ENCODE measurements around the gene SOX8.

The SOX8 gene

DNA sequence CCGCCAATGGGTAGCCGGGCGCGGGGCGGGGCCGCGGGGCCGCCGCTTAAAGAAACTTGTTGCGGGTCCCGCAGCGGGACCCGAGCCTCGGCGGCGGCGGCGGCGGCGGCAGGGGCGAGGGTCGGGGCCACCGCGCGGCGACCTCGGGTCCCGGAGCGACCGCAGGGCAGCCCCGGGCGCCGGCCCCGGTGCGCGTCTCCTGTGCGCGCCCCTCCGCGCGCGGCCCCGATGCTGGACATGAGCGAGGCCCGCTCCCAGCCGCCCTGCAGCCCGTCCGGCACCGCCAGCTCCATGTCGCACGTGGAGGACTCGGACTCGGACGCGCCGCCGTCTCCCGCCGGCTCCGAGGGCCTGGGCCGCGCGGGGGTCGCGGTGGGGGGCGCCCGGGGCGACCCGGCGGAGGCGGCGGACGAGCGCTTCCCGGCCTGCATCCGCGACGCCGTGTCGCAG is at the start of gene SOX8:
Gene SOX8 (plus strand): TSS at position 76 of the 450 bp plus-strand sequence. CDS start 153 bp downstream, at position 229.
- peaks cover 84% of the 10 kb centered on the region for H3K27me3 ChIP-seq (replicated peaks; ENCODE audit: insufficient read depth, low read length)
- H3K36me3 ChIP-seq (replicated peaks; ENCODE audit: insufficient read depth, low read length) = no peaks in the 10 kb centered on the region
- no peaks in the 10 kb centered on the region for H3K9me2 ChIP-seq (replicated peaks; ENCODE audit: insufficient read depth, low read length)
- no peak within 1 kb of the TSS for H3K9ac ChIP-seq (ENCODE audit: low read length)
- H3F3A ChIP-seq (ENCODE audit: insufficient read depth, low read length) = no peaks in the 10 kb centered on the region
- H3K4me3 ChIP-seq (ENCODE audit: low read length) = no peak within 1 kb of the TSS
- no peak within 1 kb of the TSS for H3K4me2 ChIP-seq (ENCODE audit: low read depth, low read length)
- H2AFZ ChIP-seq (ENCODE audit: low read length) = no peak within 1 kb of the TSS
- no peaks in the 10 kb centered on the region for H3K9me3 ChIP-seq (replicated peaks; ENCODE audit: insufficient read depth, low read length)
- DNase-seq = no peak
- TF ChIP-seq EZH2 (optimal IDR thresholded peaks at IDR 0.05; ENCODE audit: low read depth, low read length) = no peak
- no peak for TF ChIP-seq EZH2phosphoT487 (IDR thresholded peaks at IDR 0.05; ENCODE audit: low read length)
- TF ChIP-seq, protein P1, sequence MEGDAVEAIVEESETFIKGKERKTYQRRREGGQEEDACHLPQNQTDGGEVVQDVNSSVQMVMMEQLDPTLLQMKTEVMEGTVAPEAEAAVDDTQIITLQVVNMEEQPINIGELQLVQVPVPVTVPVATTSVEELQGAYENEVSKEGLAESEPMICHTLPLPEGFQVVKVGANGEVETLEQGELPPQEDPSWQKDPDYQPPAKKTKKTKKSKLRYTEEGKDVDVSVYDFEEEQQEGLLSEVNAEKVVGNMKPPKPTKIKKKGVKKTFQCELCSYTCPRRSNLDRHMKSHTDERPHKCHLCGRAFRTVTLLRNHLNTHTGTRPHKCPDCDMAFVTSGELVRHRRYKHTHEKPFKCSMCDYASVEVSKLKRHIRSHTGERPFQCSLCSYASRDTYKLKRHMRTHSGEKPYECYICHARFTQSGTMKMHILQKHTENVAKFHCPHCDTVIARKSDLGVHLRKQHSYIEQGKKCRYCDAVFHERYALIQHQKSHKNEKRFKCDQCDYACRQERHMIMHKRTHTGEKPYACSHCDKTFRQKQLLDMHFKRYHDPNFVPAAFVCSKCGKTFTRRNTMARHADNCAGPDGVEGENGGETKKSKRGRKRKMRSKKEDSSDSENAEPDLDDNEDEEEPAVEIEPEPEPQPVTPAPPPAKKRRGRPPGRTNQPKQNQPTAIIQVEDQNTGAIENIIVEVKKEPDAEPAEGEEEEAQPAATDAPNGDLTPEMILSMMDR (IDR thresholded peaks at IDR 0.05; ENCODE audit: low read length) = no peak
- H3K27ac ChIP-seq (ENCODE audit: low read length) = no peak within 1 kb of the TSS
- no peaks in the 10 kb centered on the region for H3K79me2 ChIP-seq (ENCODE audit: low read length)
- no peaks in the 10 kb centered on the region for H4K20me1 ChIP-seq (ENCODE audit: insufficient read depth, low read length)
- H3K4me1 ChIP-seq (ENCODE audit: low read length) = no peaks in the 10 kb centered on the region

DNA sequence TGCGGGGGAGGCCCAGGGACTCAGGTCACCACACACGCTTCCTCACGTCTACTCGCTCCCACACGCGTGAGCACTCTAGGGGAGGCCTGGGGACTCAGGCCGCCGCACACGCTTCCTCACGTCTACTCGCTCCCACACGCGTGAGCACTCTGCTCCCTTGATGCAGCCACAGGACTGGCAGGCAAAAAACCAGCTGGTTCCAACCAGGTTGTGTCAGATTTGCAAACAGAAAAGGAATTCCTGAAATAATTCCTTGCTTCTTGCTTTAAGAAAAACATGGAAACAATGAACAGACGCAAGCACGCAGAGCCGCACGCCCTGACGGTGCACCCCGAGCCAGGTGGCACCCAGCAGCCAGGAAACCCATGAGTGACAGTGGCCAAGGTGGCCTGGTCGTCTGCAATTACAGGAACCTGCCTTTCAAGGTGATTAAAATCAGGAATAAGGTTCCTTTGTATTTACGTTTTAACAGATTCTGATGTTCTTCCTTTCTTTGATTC is 48.7 kb upstream of the SOX8 start:
- Histone ChIP-seq H3K9me2 (replicated peaks; ENCODE audit: insufficient read depth, low read length) (no peaks in the 10 kb centered on the region), H3K4me3 (ENCODE audit: low read length) (no peak overlapping the region), H3K27ac (ENCODE audit: low read length) (no peak overlapping the region), H3F3A (ENCODE audit: insufficient read depth, low read length) (no peaks in the 10 kb centered on the region), H3K9ac (ENCODE audit: low read length) (no peak overlapping the region), H3K4me1 (ENCODE audit: low read length) (no peaks in the 10 kb centered on the region), H3K4me2 (ENCODE audit: low read depth, low read length) (no peak overlapping the region), H3K36me3 (replicated peaks; ENCODE audit: insufficient read depth, low read length) (no peaks in the 10 kb centered on the region), H2AFZ (ENCODE audit: low read length) (no peak overlapping the region), H3K27me3 (replicated peaks; ENCODE audit: insufficient read depth, low read length) (peaks cover 83% of the 10 kb centered on the region), H3K79me2 (ENCODE audit: low read length) (no peaks in the 10 kb centered on the region), H4K20me1 (ENCODE audit: insufficient read depth, low read length) (no peaks in the 10 kb centered on the region), H3K9me3 (replicated peaks; ENCODE audit: insufficient read depth, low read length) (no peaks in the 10 kb centered on the region)
- DNase-seq = no peak
- TF ChIP-seq EZH2phosphoT487 (IDR thresholded peaks at IDR 0.05; ENCODE audit: low read length) (no peak), EZH2 (optimal IDR thresholded peaks at IDR 0.05; ENCODE audit: low read depth, low read length) (no peak)
- TF ChIP-seq, protein P1 (IDR thresholded peaks at IDR 0.05; ENCODE audit: low read length) = no peak

GRCh38 chr16:933581-933980 is 48.0 kb upstream of the SOX8 start:
- Histone ChIP-seq H3K4me2 (ENCODE audit: low read depth, low read length) (no peak overlapping the region), H4K20me1 (ENCODE audit: insufficient read depth, low read length) (no peaks in the 10 kb centered on the region), H3K9me3 (replicated peaks; ENCODE audit: insufficient read depth, low read length) (no peaks in the 10 kb centered on the region), H3F3A (ENCODE audit: insufficient read depth, low read length) (no peaks in the 10 kb centered on the region), H3K27me3 (replicated peaks; ENCODE audit: insufficient read depth, low read length) (peaks cover 86% of the 10 kb centered on the region), H3K4me3 (ENCODE audit: low read length) (no peak overlapping the region), H3K79me2 (ENCODE audit: low read length) (no peaks in the 10 kb centered on the region), H2AFZ (ENCODE audit: low read length) (no peak overlapping the region), H3K36me3 (replicated peaks; ENCODE audit: insufficient read depth, low read length) (no peaks in the 10 kb centered on the region), H3K9ac (ENCODE audit: low read length) (no peak overlapping the region), H3K27ac (ENCODE audit: low read length) (no peak overlapping the region), H3K9me2 (replicated peaks; ENCODE audit: insufficient read depth, low read length) (no peaks in the 10 kb centered on the region), H3K4me1 (ENCODE audit: low read length) (no peaks in the 10 kb centered on the region)
- TF ChIP-seq, protein P1 (IDR thresholded peaks at IDR 0.05; ENCODE audit: low read length) = no peak
- TF ChIP-seq EZH2 (optimal IDR thresholded peaks at IDR 0.05; ENCODE audit: low read depth, low read length) (no peak), EZH2phosphoT487 (IDR thresholded peaks at IDR 0.05; ENCODE audit: low read length) (no peak)
- DNase-seq = no peak
